ENCODE measurements around the gene PHLDB3. TPM values are rescaled to one million over a fixed set of nuclear protein-coding genes. Genes with fewer than 3 reads are reported as not detected.

Gene PHLDB3
- total RNA-seq, 1 experiment from 2014 or later, result 36.7 TPM

- Histone ChIP-seq H3K27ac (no peak overlapping the region), H4K20me1 (ENCODE audit: insufficient read depth) (no peaks in the 10 kb centered on the region), H2AFZ (no peak overlapping the region), H3K4me3 (no peak overlapping the region), H3K36me3 (ENCODE audit: low read depth) (no peaks in the 10 kb centered on the region), H3F3A (ENCODE audit: insufficient read depth, low read depth) (no peaks in the 10 kb centered on the region), H3K9me3 (ENCODE audit: insufficient read depth, low read depth) (no peaks in the 10 kb centered on the region), H3K27me3 (ENCODE audit: insufficient read depth, low read depth) (no peaks in the 10 kb centered on the region), H3K4me1 (replicated peaks; ENCODE audit: insufficient read depth) (no peaks in the 10 kb centered on the region), H3K9me2 (ENCODE audit: insufficient read depth) (no peaks in the 10 kb centered on the region), H3K4me2 (no peak overlapping the region), H3K79me2 (ENCODE audit: low read depth) (no peaks in the 10 kb centered on the region)
- BruUV-seq (replicated peaks), result no TSS peak
- no peak for DNase-seq
- ChIA-PET POLR2A (ENCODE audit: unreplicated experiment) (no interaction called here), CTCF (no interaction called here)
- intact Hi-C loops (cut with micrococcal nuclease; ENCODE audit: unreplicated experiment), result no loop called here
- TF ChIP-seq CTCF (conservative IDR thresholded peaks at IDR 0.05), result no peak
- no peak for TF ChIP-seq EZH2 (IDR thresholded peaks at IDR 0.05; ENCODE audit: low read depth)
These were observed 39.5 kb upstream of the PHLDB3 start for GRCh38 chr19:43544077-43544476.

- TF ChIP-seq EZH2 (IDR thresholded peaks at IDR 0.05; ENCODE audit: low read depth), result no peak
- TF ChIP-seq CTCF (conservative IDR thresholded peaks at IDR 0.05), result no peak
- H3K27me3 ChIP-seq (ENCODE audit: insufficient read depth, low read depth), result no peaks in the 10 kb centered on the region
- H3K4me2 ChIP-seq, result no peak overlapping the region
- POLR2A ChIA-PET (ENCODE audit: unreplicated experiment), result no interaction called here
- no peaks in the 10 kb centered on the region for H3K9me3 ChIP-seq (ENCODE audit: insufficient read depth, low read depth)
- H2AFZ ChIP-seq, result no peak overlapping the region
- BruUV-seq (replicated peaks), result no TSS peak
- no peak for DNase-seq
- CTCF ChIA-PET, result no interaction called here
- H3K4me1 ChIP-seq (replicated peaks; ENCODE audit: insufficient read depth), result no peaks in the 10 kb centered on the region
- H3K36me3 ChIP-seq (ENCODE audit: low read depth), result no peaks in the 10 kb centered on the region
- H3K79me2 ChIP-seq (ENCODE audit: low read depth), result no peaks in the 10 kb centered on the region
- H4K20me1 ChIP-seq (ENCODE audit: insufficient read depth), result no peaks in the 10 kb centered on the region
- intact Hi-C loops (cut with micrococcal nuclease; ENCODE audit: unreplicated experiment), result no loop called here
- no peaks in the 10 kb centered on the region for H3F3A ChIP-seq (ENCODE audit: insufficient read depth, low read depth)
- H3K9me2 ChIP-seq (ENCODE audit: insufficient read depth), result no peaks in the 10 kb centered on the region
- no peak overlapping the region for H3K27ac ChIP-seq
- H3K4me3 ChIP-seq, result no peak overlapping the region
These were observed 37.5 kb upstream of the PHLDB3 start for GRCh38 chr19:43541920-43542650.

GRCh38 chr19:43540381-43540780 lies 35.8 kb upstream of the PHLDB3 start:
- Histone ChIP-seq H3K27me3 (ENCODE audit: insufficient read depth, low read depth) (no peaks in the 10 kb centered on the region), H3K9me2 (ENCODE audit: insufficient read depth) (no peaks in the 10 kb centered on the region), H3K4me3 (no peak overlapping the region), H3K27ac (no peak overlapping the region), H4K20me1 (ENCODE audit: insufficient read depth) (no peaks in the 10 kb centered on the region), H3K9me3 (ENCODE audit: insufficient read depth, low read depth) (no peaks in the 10 kb centered on the region), H2AFZ (no peak overlapping the region), H3K79me2 (ENCODE audit: low read depth) (no peaks in the 10 kb centered on the region), H3K4me1 (replicated peaks; ENCODE audit: insufficient read depth) (no peaks in the 10 kb centered on the region), H3F3A (ENCODE audit: insufficient read depth, low read depth) (peaks cover 7% of the 10 kb centered on the region; the same call in 1 of the 2 replicates), H3K4me2 (no peak overlapping the region), H3K36me3 (ENCODE audit: low read depth) (no peaks in the 10 kb centered on the region)
- no TSS peak for BruUV-seq (replicated peaks)
- CTCF ChIA-PET, result no interaction called here
- intact Hi-C loops (cut with micrococcal nuclease; ENCODE audit: unreplicated experiment), result no loop called here
- no peak for TF ChIP-seq CTCF (conservative IDR thresholded peaks at IDR 0.05)
- no peak for TF ChIP-seq EZH2 (IDR thresholded peaks at IDR 0.05; ENCODE audit: low read depth)
- DNase-seq, result no peak
- POLR2A ChIA-PET (ENCODE audit: unreplicated experiment), result no interaction called here
